ENCODE results near the gene STAT2.
A peak's percentile ranks its signal among the peaks of the same experiment; 100 is the strongest.

Gene STAT2

GRCh38 chr12:56366948-56367347 is 7.0 kb upstream of the STAT2 start:
- Histone ChIP-seq H3K36me3 (ENCODE audit: insufficient read depth, low read length) (no peaks in the 10 kb centered on the region), H3K4me1 (ENCODE audit: insufficient read depth, low read length, poor library complexity, severe bottlenecking) (no peaks in the 10 kb centered on the region), H3K4me2 (ENCODE audit: low read depth, low read length, poor library complexity, severe bottlenecking) (no peak overlapping the region), H2AFZ (ENCODE audit: low read length) (no peak overlapping the region), H3F3A (ENCODE audit: low read depth) (no peaks in the 10 kb centered on the region), H4K20me1 (ENCODE audit: insufficient read depth, low read length, poor library complexity, severe bottlenecking) (no peaks in the 10 kb centered on the region), H3K9me2 (replicated peaks; ENCODE audit: low read depth, low read length) (no peaks in the 10 kb centered on the region), H3K4me3 (ENCODE audit: low read length, poor library complexity, severe bottlenecking) (no peak overlapping the region), H3K79me2 (ENCODE audit: insufficient read depth, low read length) (no peaks in the 10 kb centered on the region), H3K27me3 (ENCODE audit: insufficient read depth, low read length, poor library complexity, severe bottlenecking) (no peaks in the 10 kb centered on the region), H3K9me3 (ENCODE audit: insufficient read depth, low read depth, low read length) (no peaks in the 10 kb centered on the region), H3K9ac (ENCODE audit: low read depth, low read length, poor library complexity, severe bottlenecking) (no peak overlapping the region)
- TF ChIP-seq, protein P1, sequence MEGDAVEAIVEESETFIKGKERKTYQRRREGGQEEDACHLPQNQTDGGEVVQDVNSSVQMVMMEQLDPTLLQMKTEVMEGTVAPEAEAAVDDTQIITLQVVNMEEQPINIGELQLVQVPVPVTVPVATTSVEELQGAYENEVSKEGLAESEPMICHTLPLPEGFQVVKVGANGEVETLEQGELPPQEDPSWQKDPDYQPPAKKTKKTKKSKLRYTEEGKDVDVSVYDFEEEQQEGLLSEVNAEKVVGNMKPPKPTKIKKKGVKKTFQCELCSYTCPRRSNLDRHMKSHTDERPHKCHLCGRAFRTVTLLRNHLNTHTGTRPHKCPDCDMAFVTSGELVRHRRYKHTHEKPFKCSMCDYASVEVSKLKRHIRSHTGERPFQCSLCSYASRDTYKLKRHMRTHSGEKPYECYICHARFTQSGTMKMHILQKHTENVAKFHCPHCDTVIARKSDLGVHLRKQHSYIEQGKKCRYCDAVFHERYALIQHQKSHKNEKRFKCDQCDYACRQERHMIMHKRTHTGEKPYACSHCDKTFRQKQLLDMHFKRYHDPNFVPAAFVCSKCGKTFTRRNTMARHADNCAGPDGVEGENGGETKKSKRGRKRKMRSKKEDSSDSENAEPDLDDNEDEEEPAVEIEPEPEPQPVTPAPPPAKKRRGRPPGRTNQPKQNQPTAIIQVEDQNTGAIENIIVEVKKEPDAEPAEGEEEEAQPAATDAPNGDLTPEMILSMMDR (conservative IDR thresholded peaks at IDR 0.05; ENCODE audit: low read length) = no peak
- TF ChIP-seq EZH2phosphoT487 (IDR thresholded peaks at IDR 0.05; ENCODE audit: borderline replicate concordance) = no peak

- Histone ChIP-seq H2AFZ (ENCODE audit: low read length) (no peak within 1 kb of the TSS), H3K4me1 (ENCODE audit: insufficient read depth, low read length, poor library complexity, severe bottlenecking) (peaks cover 15% of the 10 kb centered on the region)
- no peak for TF ChIP-seq EZH2phosphoT487 (IDR thresholded peaks at IDR 0.05; ENCODE audit: borderline replicate concordance)
- TF ChIP-seq, protein P1 (conservative IDR thresholded peaks at IDR 0.05; ENCODE audit: low read length) = no peak
These were observed 2.5 kb upstream of the STAT2 start, which contains the start of gene APOF for GRCh38 chr12:56362130-56363059. TSS of gene APOF (minus strand) at chr12:56362857. CDS start at chr12:56362745, 112 bp downstream.

DNA sequence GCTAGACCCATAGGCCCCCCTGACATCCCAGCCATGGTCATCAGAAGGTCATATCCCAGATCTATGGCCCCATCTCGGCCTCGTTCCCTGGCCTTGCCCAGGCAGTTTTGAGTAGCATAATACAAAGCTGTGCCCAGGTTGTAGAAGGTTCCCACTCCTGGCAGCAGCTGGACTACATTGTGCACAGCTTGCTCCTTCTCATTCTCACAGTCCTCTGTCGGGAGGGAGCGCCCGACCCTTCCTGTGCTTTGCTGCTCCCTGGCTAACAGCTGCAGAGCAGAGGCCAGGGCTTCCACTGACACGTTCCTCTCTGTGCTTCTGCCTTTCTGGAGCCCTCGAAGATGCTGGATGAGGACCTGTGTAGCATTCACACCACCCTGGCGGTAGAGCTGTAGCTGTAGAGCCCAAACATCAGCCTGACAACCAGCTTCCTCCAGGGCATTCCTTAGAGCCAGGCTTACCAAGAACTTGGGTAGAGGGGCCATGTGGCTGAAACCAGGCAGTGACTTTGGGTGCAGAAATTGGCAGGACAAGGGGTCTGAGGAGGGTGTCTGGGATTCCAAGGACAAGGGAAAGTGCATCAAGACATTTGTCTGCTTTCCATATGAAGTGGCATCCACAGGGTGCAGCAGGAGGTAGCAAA is 1.7 kb upstream of the STAT2 start:
- Histone ChIP-seq H3K4me1 (ENCODE audit: insufficient read depth, low read length, poor library complexity, severe bottlenecking) (peaks cover 15% of the 10 kb centered on the region), H3K4me3 (ENCODE audit: low read length, poor library complexity, severe bottlenecking) (peak overlapping the region; percentile 94)

More at GRCh38 chr12:56362130-56363059, 2.5 kb upstream of the STAT2 start, which contains the start of gene APOF:
- H3K79me2 ChIP-seq (ENCODE audit: insufficient read depth, low read length) = peaks cover 21% of the 10 kb centered on the region
- H3K9me2 ChIP-seq (replicated peaks; ENCODE audit: low read depth, low read length) = no peaks in the 10 kb centered on the region
- H3K36me3 ChIP-seq (ENCODE audit: insufficient read depth, low read length) = no peaks in the 10 kb centered on the region
- no peak within 1 kb of the TSS for H3K4me3 ChIP-seq (ENCODE audit: low read length, poor library complexity, severe bottlenecking)
- H3K4me2 ChIP-seq (ENCODE audit: low read depth, low read length, poor library complexity, severe bottlenecking) = peak within 1 kb of the TSS; percentile 85
- H3K27me3 ChIP-seq (ENCODE audit: insufficient read depth, low read length, poor library complexity, severe bottlenecking) = no peaks in the 10 kb centered on the region
- no peaks in the 10 kb centered on the region for H3F3A ChIP-seq (ENCODE audit: low read depth)
- H3K9ac ChIP-seq (ENCODE audit: low read depth, low read length, poor library complexity, severe bottlenecking) = no peak within 1 kb of the TSS
- no peaks in the 10 kb centered on the region for H3K9me3 ChIP-seq (ENCODE audit: insufficient read depth, low read depth, low read length)
- no peaks in the 10 kb centered on the region for H4K20me1 ChIP-seq (ENCODE audit: insufficient read depth, low read length, poor library complexity, severe bottlenecking)

More for the DNA sequence above, 1.7 kb upstream of the STAT2 start:
- Histone ChIP-seq H3K4me2 (ENCODE audit: low read depth, low read length, poor library complexity, severe bottlenecking) (peak overlapping the region; percentile 85), H3K9me3 (ENCODE audit: insufficient read depth, low read depth, low read length) (no peaks in the 10 kb centered on the region), H4K20me1 (ENCODE audit: insufficient read depth, low read length, poor library complexity, severe bottlenecking) (no peaks in the 10 kb centered on the region), H3K9ac (ENCODE audit: low read depth, low read length, poor library complexity, severe bottlenecking) (no peak overlapping the region), H3F3A (ENCODE audit: low read depth) (no peaks in the 10 kb centered on the region), H3K79me2 (ENCODE audit: insufficient read depth, low read length) (peaks cover 21% of the 10 kb centered on the region), H2AFZ (ENCODE audit: low read length) (no peak overlapping the region), H3K9me2 (replicated peaks; ENCODE audit: low read depth, low read length) (no peaks in the 10 kb centered on the region), H3K36me3 (ENCODE audit: insufficient read depth, low read length) (no peaks in the 10 kb centered on the region), H3K27me3 (ENCODE audit: insufficient read depth, low read length, poor library complexity, severe bottlenecking) (no peaks in the 10 kb centered on the region)
- TF ChIP-seq, protein P1 (conservative IDR thresholded peaks at IDR 0.05; ENCODE audit: low read length) = no peak
- no peak for TF ChIP-seq EZH2phosphoT487 (IDR thresholded peaks at IDR 0.05; ENCODE audit: borderline replicate concordance)

Measured in Loucy (cell line).